H1 (cell line): ENCODE data around the gene PPA1. TPM values are rescaled to one million over a fixed set of nuclear protein-coding genes. Genes with fewer than 3 reads are reported as not detected.

Experiments used
- CTCF ChIA-PET: fragments of 300-600 bp; sonication (Branson Sonifier 250); formaldehyde crosslinking; loops from one replicate; lab custom pipeline; 2021; ENCODE audit not compliant: partially characterized antibody; lab: Charles Lee
- POLR2A ChIA-PET: fragments of 300-600 bp; sonication (Branson Sonifier 250); formaldehyde crosslinking; loops from one replicate; lab custom pipeline; 2021; ENCODE audit warnings: inconsistent platforms; ENCODE audit not compliant: partially characterized antibody; lab: Charles Lee
- DNase-seq, 2 experiments: peaks; one replicate each; pipeline versions ENCODE4 v3.0.0 to v3.0.0-alpha.2; 2010 to 2022; ENCODE audit warnings: low spot score in 2 of 2, low read depth in 1 of 2, mixed read lengths in 1 of 2
- FAIRE-seq: peaks from 2 replicates; lab custom pipeline; 2011; peaks lifted over from hg19 to GRCh38; lab: Jason Lieb, UNC
- H2AFZ ChIP-seq: 2 replicates; pipeline ENCODE4 v1.8.1; 2012; ENCODE audit warnings: low read length, inconsistent platforms
- H2AK5ac ChIP-seq: 2 replicates; pipeline ENCODE4 v1.6.1; 2013; ENCODE audit warnings: low read depth, low read length
- H2BK120ac ChIP-seq: replicated peaks from 2 replicates; pipeline ENCODE3; 2013; ENCODE audit warnings: low read depth, low read length, inconsistent platforms
- H2BK12ac ChIP-seq: 2 replicates; pipeline ENCODE4 v1.6.1; 2013; ENCODE audit warnings: low read depth, low read length
- H2BK15ac ChIP-seq: 2 replicates; pipeline ENCODE4 v1.6.1; 2013; ENCODE audit warnings: low read length
- H2BK20ac ChIP-seq: 2 replicates; pipeline ENCODE4 v1.6.1; 2013; ENCODE audit warnings: low read length
- H2BK5ac ChIP-seq: 2 replicates; pipeline ENCODE4 v1.6.1; 2013; ENCODE audit warnings: low read depth, low read length
- H3K14ac ChIP-seq: 2 replicates; pipeline ENCODE4 v1.6.1; 2013; ENCODE audit warnings: inconsistent platforms; ENCODE audit not compliant: insufficient read length
- H3K18ac ChIP-seq: 2 replicates; pipeline ENCODE4 v1.6.1; 2013; ENCODE audit warnings: low read length; ENCODE audit errors: extremely low read depth
- H3K23ac ChIP-seq: 2 replicates; pipeline ENCODE4 v1.6.1; 2013; ENCODE audit warnings: inconsistent platforms; ENCODE audit not compliant: insufficient read length
- H3K23me2 ChIP-seq: 2 replicates; pipeline ENCODE4 v1.6.1; 2013; ENCODE audit warnings: low read depth, low read length
- H3K27ac ChIP-seq: 2 replicates; pipeline ENCODE4 v1.6.1; 2011; ENCODE audit warnings: low read depth, low read length, inconsistent platforms
- H3K27me3 ChIP-seq, 4 experiments: replicated peaks in 1 of 4; 1 replicate in 1 of 4; 2 replicates in 3 of 4; pipeline versions ENCODE4 v1.6.1 to v1.8.1; 2011 to 2013; ENCODE audit warnings: low read length in 3 of 4, mild to moderate bottlenecking in 3 of 4, inconsistent platforms in 2 of 4, mixed read lengths in 2 of 4, moderate library complexity in 1 of 4; ENCODE audit not compliant: control insufficient read depth in 3 of 4, insufficient read depth in 3 of 4; ENCODE audit errors: extremely low read depth in 1 of 4
- H3K36me3 ChIP-seq, 4 experiments: 2 replicates each; pipeline versions ENCODE4 v1.6.1 to v1.8.1; 2011 to 2013; ENCODE audit warnings: mild to moderate bottlenecking in 4 of 4, low read length in 3 of 4, moderate library complexity in 2 of 4, control low read depth in 1 of 4, inconsistent platforms in 1 of 4; ENCODE audit not compliant: insufficient read depth in 4 of 4, control insufficient read depth in 2 of 4
- H3K4ac ChIP-seq: replicated peaks from 2 replicates; pipeline ENCODE3; 2013; ENCODE audit warnings: low read length, low read depth, mixed read lengths, inconsistent platforms; ENCODE audit not compliant: insufficient read length
- H3K4me1 ChIP-seq, 4 experiments: replicated peaks in 1 of 4; 1 replicate in 1 of 4; 2 replicates in 3 of 4; pipeline versions ENCODE4 v1.6.1 to v1.8.1; 2011 to 2013; ENCODE audit warnings: low read length in 3 of 4, inconsistent platforms in 2 of 4, mixed read lengths in 1 of 4; ENCODE audit not compliant: insufficient read depth in 4 of 4, control insufficient read depth in 3 of 4
- H3K4me2 ChIP-seq, 2 experiments: 2 replicates each; pipeline versions ENCODE4 v1.6.1 to v1.8.1; 2011 to 2013; ENCODE audit warnings: low read depth in 2 of 2, low read length in 2 of 2, control low read depth in 1 of 2, inconsistent platforms in 1 of 2, mild to moderate bottlenecking in 1 of 2; ENCODE audit not compliant: insufficient read depth in 1 of 2
- H3K4me3 ChIP-seq, 4 experiments: fragments of 200-600, 300-600 bp in 1 of 4; sonication (generic), shearing (Covaris generic), sonication (Bioruptor Twin) in 1 of 4; 2 replicates each; pipeline versions ENCODE4 v1.5.1 to v1.8.1; 2011 to 2016; ENCODE audit warnings: low read length in 4 of 4, low read depth in 3 of 4, control low read depth in 2 of 4, inconsistent platforms in 2 of 4, mild to moderate bottlenecking in 2 of 4, mixed read lengths in 1 of 4, moderate library complexity in 1 of 4; ENCODE audit not compliant: insufficient read depth in 2 of 4; ENCODE audit errors: extremely low read depth in 1 of 4
- H3K56ac ChIP-seq: replicated peaks from 2 replicates; pipeline ENCODE3; 2013; ENCODE audit warnings: low read depth, mild to moderate bottlenecking, mixed read lengths, low read length, inconsistent platforms; ENCODE audit not compliant: insufficient read length
- H3K79me1 ChIP-seq: 2 replicates; pipeline ENCODE4 v1.6.1; 2013; ENCODE audit warnings: low read depth, low read length, control low read depth
- H3K79me2 ChIP-seq, 2 experiments: 2 replicates each; pipeline versions ENCODE4 v1.6.1 to v1.8.1; 2012 to 2013; ENCODE audit warnings: low read length in 2 of 2, mild to moderate bottlenecking in 2 of 2, inconsistent platforms in 1 of 2; ENCODE audit not compliant: insufficient read depth in 2 of 2, control insufficient read depth in 1 of 2
- H3K9ac ChIP-seq, 4 experiments: replicated peaks in 1 of 4; 1 replicate in 1 of 4; 2 replicates in 3 of 4; pipeline versions ENCODE4 v1.6.1 to v1.8.1; 2011 to 2013; ENCODE audit warnings: low read depth in 3 of 4, low read length in 3 of 4, control low read depth in 2 of 4, mild to moderate bottlenecking in 2 of 4, moderate library complexity in 2 of 4, inconsistent platforms in 1 of 4; ENCODE audit errors: extremely low read depth in 1 of 4
- H3K9me3 ChIP-seq, 2 experiments: 2 replicates each; pipeline versions ENCODE4 v1.6.1 to v1.8.1; 2012 to 2013; ENCODE audit warnings: mild to moderate bottlenecking in 2 of 2, moderate library complexity in 2 of 2, control low read depth in 1 of 2, inconsistent platforms in 1 of 2, low read depth in 1 of 2, low read length in 1 of 2, mixed read lengths in 1 of 2; ENCODE audit not compliant: insufficient read depth in 2 of 2
- H4K20me1 ChIP-seq, 2 experiments: replicated peaks in 1 of 2; 2 replicates each; pipeline versions ENCODE3 to v1.8.1; 2011 to 2013; ENCODE audit warnings: inconsistent platforms in 2 of 2, low read length in 2 of 2, mild to moderate bottlenecking in 1 of 2; ENCODE audit not compliant: insufficient read depth in 2 of 2, control insufficient read depth in 1 of 2
- H4K5ac ChIP-seq: 2 replicates; pipeline ENCODE4 v1.6.1; 2013; ENCODE audit warnings: low read length, low read depth, mixed read lengths, inconsistent platforms; ENCODE audit not compliant: insufficient read length
- H4K8ac ChIP-seq: 2 replicates; pipeline ENCODE4 v1.8.0; 2013; ENCODE audit warnings: mild to moderate bottlenecking, moderate library complexity, low read length, inconsistent platforms; ENCODE audit not compliant: insufficient read depth; ENCODE audit errors: extremely low read depth
- H4K91ac ChIP-seq: replicated peaks from 2 replicates; pipeline ENCODE3; 2013; ENCODE audit warnings: low read length, mixed read lengths, inconsistent platforms; ENCODE audit not compliant: insufficient read length
- ATF3 ChIP-seq: IDR thresholded peaks from 2 replicates; pipeline ENCODE4 v1.6.1; 2011; ENCODE audit warnings: low read depth, mild to moderate bottlenecking, low read length; ENCODE audit not compliant: insufficient read depth
- CTCF ChIP-seq, 3 experiments: IDR thresholded peaks; 1 replicate in 2 of 3; 2 replicates in 1 of 3; pipeline versions ENCODE4 v1.5.1 to v1.6.1; 2011; ENCODE audit warnings: low read length in 3 of 3, mild to moderate bottlenecking in 3 of 3, inconsistent platforms in 2 of 3, low read depth in 1 of 3, moderate library complexity in 1 of 3; ENCODE audit not compliant: insufficient read depth in 1 of 3; ENCODE audit errors: control extremely low read depth in 1 of 3
- KDM1A ChIP-seq: fragments of 200-600, 300-600 bp; sonication (generic); IDR thresholded peaks from 2 replicates; pipeline ENCODE4 v1.7.1; 2016; ENCODE audit warnings: mild to moderate bottlenecking, low read length, borderline replicate concordance
- RAD21 ChIP-seq, 2 experiments: IDR thresholded peaks in 1 of 2; conservative IDR thresholded peaks in 1 of 2; 2 replicates each; pipeline ENCODE4 v1.6.1; 2011; ENCODE audit warnings: low read depth in 2 of 2, low read length in 2 of 2, improper control_type of control experiment in 1 of 2, inconsistent platforms in 1 of 2, mild to moderate bottlenecking in 1 of 2, moderate library complexity in 1 of 2
- RNF2 ChIP-seq: fragments of 200-900, 300-1000 bp; sonication (generic); IDR thresholded peaks from 2 replicates; pipeline ENCODE4 v1.7.1; 2016; ENCODE audit warnings: borderline replicate concordance, low read depth, mild to moderate bottlenecking, antibody characterized with exemption, low read length; ENCODE audit not compliant: poor library complexity, severe bottlenecking; ENCODE audit errors: missing control alignments
- TCF12 ChIP-seq: IDR thresholded peaks from 2 replicates; pipeline ENCODE4 v1.6.1; 2011; ENCODE audit warnings: low read depth, mild to moderate bottlenecking, low read length
- YY1 ChIP-seq: IDR thresholded peaks from 2 replicates; pipeline ENCODE4 v1.6.1; 2011; ENCODE audit warnings: low read depth, mild to moderate bottlenecking, low read length
- WGBS, 2 experiments: shearing (Covaris generic) in 1 of 2; methylation state at CpG; one replicate each; pipeline versions ENCODE4 v1.1.6 to v1.1.7; 2013 to 2015; ENCODE audit warnings: low lambda C conversion rate in 2 of 2, mixed read lengths in 2 of 2, inconsistent platforms in 1 of 2, low coverage in 1 of 2, missing lambda C conversion rate in 1 of 2; ENCODE audit not compliant: insufficient replicate concordance in 2 of 2, insufficient coverage in 1 of 2, insufficient read length in 1 of 2; ENCODE audit errors: extremely low coverage in 1 of 2, missing lambda C conversion rate in 1 of 2; 5-methylcytosine and 5-hydroxymethylcytosine counted together
- polyA plus RNA-seq, 7 experiments: library from polyadenylated mRNA; depleted of rRNA in 3 of 7; stranded (reverse) in 5 of 7; unstranded in 2 of 7; fragments of >200 nt in 5 of 7; fragments of 200-250 nt in 2 of 7; gene quantifications; 1 replicate in 5 of 7; 2 replicates in 1 of 7; 4 replicates in 1 of 7; pipeline versions ENCODE4 v1.2.1 to v1.2.3, GENCODE V29; 2011 to 2013; ENCODE audit warnings: missing spikeins in 2 of 7, mixed read lengths in 2 of 7
- total RNA-seq: library from RNA; stranded (reverse); fragmentation: NEBNext Ultra II Directional; extraction: Animal tissue kit (Norgen Biotek cat#: 25700); gene quantifications from 2 replicates; pipeline ENCODE4 v1.2.1, GENCODE V29; 2021

Gene PPA1
- total and polyA plus RNA-seq, 2 of the 8 experiments (the other 6 are each of a cell fraction or from before 2014, with no cell fraction given) = 77.0 to 191 TPM

- Histone ChIP-seq H3K9ac (no peak overlapping the region), H2BK15ac (peak overlapping the region; percentile 12; the same call in 1 of the 2 replicates), H3K18ac (no peak overlapping the region), H4K5ac (no peak overlapping the region), H2AFZ (0 out of 2 replicates have a peak overlapping the region, but pooled peaks have one; percentile 54), H3K4me3 (no peak overlapping the region), H3K14ac (no peak overlapping the region), H3K9me3 (0 out of 4 replicates have a peak, but pooled peaks cover 0 to 3% of the 10 kb centered on the region in 2 experiments), H2BK20ac (no peak overlapping the region), H3K79me1 (no peaks in the 10 kb centered on the region), H4K20me1 (no peaks in the 10 kb centered on the region), H4K91ac (no peak overlapping the region), H3K23me2 (no peaks in the 10 kb centered on the region), H4K8ac (no peak overlapping the region), H3K4me2 (no peak overlapping the region), H3K56ac (no peak overlapping the region), H2BK12ac (no peak overlapping the region), H3K27me3 (no peaks in the 10 kb centered on the region), H2AK5ac (no peak overlapping the region), H3K4me1 (no peaks in the 10 kb centered on the region), H3K27ac (no peak overlapping the region), H2BK5ac (no peak overlapping the region), H3K79me2 (no peaks in the 10 kb centered on the region), H2BK120ac (no peak overlapping the region), H3K4ac (no peak overlapping the region), H3K23ac (no peak overlapping the region), H3K36me3 (no peaks in the 10 kb centered on the region)
- DNase-seq (peak; percentile 57), FAIRE-seq (no peak)
- 70% methylated on average over 10 of the region's 10 CpGs; no CpG with 5 or more reads in 1 of the 2 experiments for WGBS, 2 experiments
- POLR2A ChIA-PET = interaction anchor here (0.6 to 1.3 kb wide), 2 partner anchors 29 to 31 kb away, joined by 3 to 5 read pairs; no protein-coding TSS in a partner anchor
- TF ChIP-seq RNF2 (no peak), CTCF (IDR thresholded peaks at IDR 0.05; ENCODE audit: control extremely low read depth in 1 of 3, insufficient read depth in 1 of 3, low read depth in 1 of 3, low read length in 3 of 3) (peak; percentile 43 to 82 (median 79)), KDM1A (peak; percentile 32; the same call in 1 of the 2 replicates), YY1 (0 out of 2 replicates have a peak, but pooled peaks have one; percentile 29), RAD21 (IDR thresholded peaks at IDR 0.05 in 1 of 2, conservative IDR thresholded peaks at IDR 0.05 in 1 of 2; ENCODE audit: low read depth in 2 of 2, low read length in 2 of 2) (peak; percentile 67 to 81), ATF3 (no peak), TCF12 (0 out of 2 replicates have a peak, but pooled peaks have one; percentile 21)
- CTCF ChIA-PET = interaction anchor here (0.6 to 17.4 kb wide), 53 partner anchors 9 to 504 kb away, joined by 3 to 329 read pairs (median 4); partner anchors contain the start of genes PPA1 and TYSND1
These were observed 31.9 kb upstream of the PPA1 start for GRCh38 chr10:70265032-70265689.
